ENCODE data around the gene CRTC1.

CRTC1 gene

DNA sequence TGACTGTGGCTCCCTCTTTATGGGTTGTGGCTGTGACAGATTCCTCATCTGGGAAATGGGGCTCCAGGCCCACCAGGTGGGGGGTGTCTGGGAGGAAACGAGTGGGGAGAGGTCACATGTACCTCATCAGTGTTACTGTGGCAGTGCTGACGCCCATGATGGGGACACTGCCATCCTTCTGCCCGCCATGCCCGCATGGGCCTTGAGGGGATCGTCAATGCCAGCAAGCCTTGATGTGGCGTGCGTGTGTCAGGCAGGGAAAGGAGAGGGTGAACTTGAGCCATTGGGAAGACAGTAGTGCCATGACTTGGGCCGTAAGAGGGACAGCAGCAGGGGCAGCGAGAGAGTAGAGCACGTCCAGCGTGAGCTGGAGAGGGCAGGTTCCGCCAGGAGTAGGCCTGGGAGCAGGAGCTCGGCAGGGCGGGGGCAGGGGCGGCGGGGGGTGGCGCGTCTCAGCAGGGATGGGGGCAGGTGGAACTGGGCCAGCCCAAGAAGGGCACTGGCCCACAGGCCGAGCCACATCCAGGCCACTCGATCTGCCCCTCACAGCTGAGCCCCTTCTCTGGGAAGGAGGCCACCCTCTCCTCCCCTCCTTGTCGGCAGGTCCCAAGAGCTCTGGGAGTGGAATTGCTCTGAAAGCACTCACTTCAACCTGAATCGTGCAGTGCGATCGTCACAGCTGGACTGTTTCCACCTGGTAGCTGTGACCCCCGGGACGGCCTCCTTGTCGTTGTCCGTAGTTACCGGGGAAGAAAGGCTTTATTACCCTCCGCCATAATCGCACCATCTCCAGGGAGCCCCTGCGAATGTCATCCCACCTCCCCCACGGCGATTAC is 36.7 kb upstream of the CRTC1 start:
- Histone ChIP-seq H3K36me3 (ENCODE audit: control insufficient read depth, low read length) (no peaks in the 10 kb centered on the region), H4K20me1 (ENCODE audit: control insufficient read depth, insufficient read depth, low read depth, low read length) (0 out of 2 replicates have a peak, but pooled peaks cover 7% of the 10 kb centered on the region), H3F3A (ENCODE audit: control insufficient read depth, insufficient read depth) (no peaks in the 10 kb centered on the region), H3K27me3 (ENCODE audit: control insufficient read depth, low read length) (no peaks in the 10 kb centered on the region), H3K9me3 (ENCODE audit: control insufficient read depth, insufficient read depth, low read length) (no peaks in the 10 kb centered on the region), H3K4me2 (ENCODE audit: low read length) (no peak overlapping the region), H3K4me3 (ENCODE audit: low read length) (no peak overlapping the region), H3K4me1 (ENCODE audit: control insufficient read depth, low read length) (peaks cover 6% of the 10 kb centered on the region), H3K79me2 (ENCODE audit: control insufficient read depth, low read length) (peaks cover 36% of the 10 kb centered on the region), H3K9me2 (replicated peaks; ENCODE audit: control insufficient read depth, low read length) (no peaks in the 10 kb centered on the region), H3K27ac (ENCODE audit: low read depth, low read length) (no peak overlapping the region)
- TF ChIP-seq EZH2phosphoT487 (IDR thresholded peaks at IDR 0.05; ENCODE audit: borderline replicate concordance, low read length) (no peak), CTCF (IDR thresholded peaks at IDR 0.05; ENCODE audit: low read depth, low read length, poor library complexity, severe bottlenecking) (no peak)

GRCh38 chr19:18647371-18647767 is 36.1 kb upstream of the CRTC1 start:
- no peaks in the 10 kb centered on the region for H3K9me2 ChIP-seq (replicated peaks; ENCODE audit: control insufficient read depth, low read length)
- peaks cover 6% of the 10 kb centered on the region for H3K4me1 ChIP-seq (ENCODE audit: control insufficient read depth, low read length)
- H3K9me3 ChIP-seq (ENCODE audit: control insufficient read depth, insufficient read depth, low read length): no peaks in the 10 kb centered on the region
- H3K4me2 ChIP-seq (ENCODE audit: low read length): no peak overlapping the region
- peaks cover 31% of the 10 kb centered on the region for H3K79me2 ChIP-seq (ENCODE audit: control insufficient read depth, low read length)
- H3K36me3 ChIP-seq (ENCODE audit: control insufficient read depth, low read length): no peaks in the 10 kb centered on the region
- no peak overlapping the region for H3K27ac ChIP-seq (ENCODE audit: low read depth, low read length)
- no peaks in the 10 kb centered on the region for H3K27me3 ChIP-seq (ENCODE audit: control insufficient read depth, low read length)
- no peak overlapping the region for H3K4me3 ChIP-seq (ENCODE audit: low read length)
- TF ChIP-seq EZH2phosphoT487 (IDR thresholded peaks at IDR 0.05; ENCODE audit: borderline replicate concordance, low read length): no peak
- H3F3A ChIP-seq (ENCODE audit: control insufficient read depth, insufficient read depth): no peaks in the 10 kb centered on the region
- 0 out of 2 replicates have a peak, but pooled peaks cover 7% of the 10 kb centered on the region for H4K20me1 ChIP-seq (ENCODE audit: control insufficient read depth, insufficient read depth, low read depth, low read length)

- no peaks in the 10 kb centered on the region for H3K9me2 ChIP-seq (replicated peaks; ENCODE audit: control insufficient read depth, low read length)
- no peak for TF ChIP-seq CTCF (IDR thresholded peaks at IDR 0.05; ENCODE audit: low read depth, low read length, poor library complexity, severe bottlenecking)
- TF ChIP-seq EZH2phosphoT487 (IDR thresholded peaks at IDR 0.05; ENCODE audit: borderline replicate concordance, low read length): no peak
- H4K20me1 ChIP-seq (ENCODE audit: control insufficient read depth, insufficient read depth, low read depth, low read length): 0 out of 2 replicates have a peak, but pooled peaks cover 7% of the 10 kb centered on the region
These were observed 35.7 kb upstream of the CRTC1 start for GRCh38 chr19:18647807-18648206.

DNA sequence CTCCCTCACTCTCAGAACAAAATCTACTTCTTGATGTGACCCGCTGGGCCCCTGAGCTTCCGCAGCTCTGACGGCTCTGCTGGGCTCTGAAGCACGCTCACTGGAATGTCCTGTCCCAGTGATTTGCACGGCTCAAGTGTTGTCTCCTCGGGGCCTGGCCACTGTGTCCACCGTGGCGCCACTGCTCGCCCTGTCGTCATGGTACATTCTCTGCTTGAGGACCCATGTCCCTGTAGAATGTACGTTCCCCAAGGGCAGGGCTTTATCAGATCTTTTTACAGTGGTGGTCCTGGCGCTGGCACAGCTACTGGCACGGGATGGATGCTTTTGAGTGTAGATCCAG is 34.5 kb upstream of the CRTC1 start:
- Histone ChIP-seq H3K9me2 (replicated peaks; ENCODE audit: control insufficient read depth, low read length) (no peaks in the 10 kb centered on the region), H3K4me1 (ENCODE audit: control insufficient read depth, low read length) (peaks cover 6% of the 10 kb centered on the region), H3K4me2 (ENCODE audit: low read length) (no peak overlapping the region), H3F3A (ENCODE audit: control insufficient read depth, insufficient read depth) (no peaks in the 10 kb centered on the region), H3K4me3 (ENCODE audit: low read length) (no peak overlapping the region), H3K9me3 (ENCODE audit: control insufficient read depth, insufficient read depth, low read length) (no peaks in the 10 kb centered on the region), H3K27me3 (ENCODE audit: control insufficient read depth, low read length) (no peaks in the 10 kb centered on the region), H4K20me1 (ENCODE audit: control insufficient read depth, insufficient read depth, low read depth, low read length) (0 out of 2 replicates have a peak, but pooled peaks cover 7% of the 10 kb centered on the region), H3K79me2 (ENCODE audit: control insufficient read depth, low read length) (peaks cover 22% of the 10 kb centered on the region), H3K27ac (ENCODE audit: low read depth, low read length) (no peak overlapping the region), H3K36me3 (ENCODE audit: control insufficient read depth, low read length) (no peaks in the 10 kb centered on the region)
- TF ChIP-seq CTCF (IDR thresholded peaks at IDR 0.05; ENCODE audit: low read depth, low read length, poor library complexity, severe bottlenecking): no peak
- no peak for TF ChIP-seq EZH2phosphoT487 (IDR thresholded peaks at IDR 0.05; ENCODE audit: borderline replicate concordance, low read length)

More at GRCh38 chr19:18647807-18648206, 35.7 kb upstream of the CRTC1 start:
- Histone ChIP-seq H3K9me3 (ENCODE audit: control insufficient read depth, insufficient read depth, low read length) (no peaks in the 10 kb centered on the region), H3F3A (ENCODE audit: control insufficient read depth, insufficient read depth) (no peaks in the 10 kb centered on the region), H3K27me3 (ENCODE audit: control insufficient read depth, low read length) (no peaks in the 10 kb centered on the region), H3K4me3 (ENCODE audit: low read length) (no peak overlapping the region), H3K36me3 (ENCODE audit: control insufficient read depth, low read length) (no peaks in the 10 kb centered on the region), H3K79me2 (ENCODE audit: control insufficient read depth, low read length) (peaks cover 28% of the 10 kb centered on the region), H3K4me2 (ENCODE audit: low read length) (no peak overlapping the region), H3K27ac (ENCODE audit: low read depth, low read length) (no peak overlapping the region), H3K4me1 (ENCODE audit: control insufficient read depth, low read length) (peaks cover 6% of the 10 kb centered on the region)

Measured in DOHH2 (cell line).